Skeletal muscle tissue (tissue), 4 donors: ENCODE results near the gene POLR1F. TPM values are rescaled to one million over a fixed set of nuclear protein-coding genes. Genes with fewer than 3 reads are reported as not detected.

Experiments used
- H3K27ac ChIP-seq: one replicate; pipeline ENCODE4 v1.7.0; 2013; ENCODE audit warnings: mild to moderate bottlenecking, low read depth, low read length, inconsistent platforms
- H3K27me3 ChIP-seq, 3 donors: one replicate each; pipeline ENCODE4 v1.7.0; 2013; ENCODE audit warnings: low read length in 3 of 3; ENCODE audit not compliant: control insufficient read depth in 3 of 3, insufficient read depth in 3 of 3
- H3K36me3 ChIP-seq, 3 donors: one replicate each; pipeline ENCODE4 v1.7.0; 2013; ENCODE audit warnings: low read length in 3 of 3; ENCODE audit not compliant: control insufficient read depth in 3 of 3, insufficient read depth in 3 of 3
- H3K4me1 ChIP-seq, 3 donors: one replicate each; pipeline ENCODE4 v1.7.0; 2013; ENCODE audit warnings: low read length in 3 of 3, mild to moderate bottlenecking in 3 of 3; ENCODE audit not compliant: control insufficient read depth in 3 of 3, insufficient read depth in 3 of 3
- H3K4me3 ChIP-seq, 3 donors: one replicate each; pipeline ENCODE4 v1.7.0; 2013; ENCODE audit warnings: low read length in 3 of 3
- H3K9ac ChIP-seq, 3 donors: one replicate each; pipeline ENCODE4 v1.7.0; 2013; ENCODE audit warnings: low read length in 3 of 3, mild to moderate bottlenecking in 3 of 3, moderate library complexity in 2 of 3, low read depth in 1 of 3
- H3K9me3 ChIP-seq, 3 donors: one replicate each; pipeline ENCODE4 v1.7.0; 2013; ENCODE audit warnings: low read length in 3 of 3; ENCODE audit not compliant: control insufficient read depth in 3 of 3
- total RNA-seq: library from RNA; depleted of rRNA; stranded (reverse); fragments of >200 nt; gene quantifications from one replicate; pipeline ENCODE4 v1.2.3, GENCODE V29; 2014
- donor health status: Osteomylitis.

Gene POLR1F
- total RNA-seq, 1 donor from 2014 or later: 9.4 TPM

DNA sequence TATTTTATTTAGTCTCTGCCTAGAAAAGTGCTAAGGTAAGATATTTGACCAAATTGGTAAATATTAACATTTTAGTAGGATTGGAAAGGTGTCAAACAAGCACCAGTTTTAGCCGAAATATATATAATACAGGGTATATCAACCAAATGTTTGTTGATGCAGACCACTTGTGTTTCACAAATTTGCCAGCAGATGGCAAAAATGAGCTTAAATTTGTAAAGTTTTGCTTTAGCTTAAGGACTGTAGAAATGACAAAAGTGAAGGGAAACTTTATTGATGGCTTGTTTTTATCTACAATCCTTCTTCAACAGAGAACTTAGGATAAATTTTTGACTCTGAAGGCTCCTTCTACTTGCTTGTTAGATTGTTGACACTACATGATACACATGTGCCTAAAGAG, 4.8 kb upstream of the POLR1F start:
- Histone ChIP-seq H3K27me3 (peaks cover 0 to 2% (median 0%) of the 10 kb centered on the region in 3 donors), H3K9me3 (no peaks in the 10 kb centered on the region), H3K27ac (no peak overlapping the region), H3K9ac (no peak overlapping the region), H3K36me3 (no peaks in the 10 kb centered on the region), H3K4me3 (no peak overlapping the region), H3K4me1 (peaks cover 2 to 10% (median 4%) of the 10 kb centered on the region in 3 donors)

DNA sequence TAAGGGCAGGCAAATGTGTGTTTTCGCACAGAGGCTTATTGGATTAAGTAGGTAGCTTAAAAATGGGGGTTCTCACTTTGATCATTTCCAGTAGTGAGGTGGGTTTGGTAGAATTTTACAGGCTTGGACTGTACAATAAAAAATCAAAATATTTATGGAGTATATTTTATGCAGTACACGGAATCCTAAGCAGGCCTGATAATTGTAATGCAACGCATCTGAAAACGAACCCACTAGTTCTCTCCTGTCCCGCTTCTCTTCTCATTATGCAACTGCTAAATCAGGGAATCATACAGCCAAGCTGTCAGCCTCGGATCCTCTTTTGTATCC, 377 bp upstream of the POLR1F start:
- Histone ChIP-seq H3K4me1 (peaks cover 7 to 27% (median 18%) of the 10 kb centered on the region in 3 donors), H3K9ac (peak overlapping the region; percentile 73 to 94 (median 92)), H3K4me3 (peak overlapping the region; percentile 97 to 99 (median 99)), H3K36me3 (no peaks in the 10 kb centered on the region), H3K27ac (peak overlapping the region; percentile 38), H3K27me3 (no peaks in the 10 kb centered on the region), H3K9me3 (no peaks in the 10 kb centered on the region)

DNA sequence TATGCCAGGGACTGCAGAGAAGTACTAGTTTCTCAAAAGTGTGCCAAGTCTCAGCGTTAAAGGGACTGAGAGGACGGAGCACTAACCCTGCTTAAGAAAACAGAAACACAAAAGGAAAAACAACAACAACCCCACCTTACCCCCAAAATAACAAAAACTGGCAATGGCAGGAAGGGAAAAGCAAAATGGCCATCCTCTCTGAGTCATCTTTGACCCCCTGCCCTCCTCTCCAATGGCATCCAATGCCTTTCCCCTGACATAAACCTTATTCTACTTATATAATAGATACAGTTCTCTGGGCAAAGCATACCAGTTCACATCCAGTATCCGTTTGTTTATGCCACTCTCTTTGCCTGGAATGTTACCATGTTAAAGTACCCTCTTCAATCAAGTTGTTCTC, 1.6 kb downstream of the POLR1F start:
- Histone ChIP-seq H3K9ac (peak overlapping the region in 1 of 3 donors; percentile 94), H3K27ac (no peak overlapping the region), H3K27me3 (no peaks in the 10 kb centered on the region), H3K36me3 (no peaks in the 10 kb centered on the region), H3K4me3 (peak overlapping the region; percentile 29 to 99 (median 97)), H3K9me3 (no peaks in the 10 kb centered on the region), H3K4me1 (peaks cover 7 to 27% (median 18%) of the 10 kb centered on the region in 3 donors)

DNA sequence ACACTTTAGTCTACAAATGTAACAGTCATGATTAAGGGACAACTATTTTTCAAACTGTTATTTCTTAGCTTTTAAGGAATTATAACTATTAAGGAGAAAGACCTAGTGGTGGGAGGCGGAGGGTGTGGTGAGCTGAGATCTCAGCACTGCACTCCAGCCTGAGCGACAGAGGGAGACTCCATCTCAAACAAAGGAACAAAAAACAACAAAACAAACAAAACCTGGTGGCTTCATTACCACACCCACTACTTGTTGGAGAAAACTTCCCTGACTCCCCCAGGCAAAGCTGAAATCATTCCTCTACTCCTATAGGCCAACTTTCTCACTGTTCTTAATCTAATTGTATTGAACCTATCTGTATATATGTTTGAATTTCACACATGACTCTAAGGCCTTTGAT, 3.2 kb downstream of the POLR1F start:
- Histone ChIP-seq H3K36me3 (peaks cover 0 to 2% (median 0%) of the 10 kb centered on the region in 3 donors), H3K27me3 (no peaks in the 10 kb centered on the region), H3K9ac (no peak overlapping the region), H3K27ac (no peak overlapping the region), H3K4me3 (no peak overlapping the region), H3K4me1 (peaks cover 7 to 27% (median 18%) of the 10 kb centered on the region in 3 donors), H3K9me3 (no peaks in the 10 kb centered on the region)

DNA sequence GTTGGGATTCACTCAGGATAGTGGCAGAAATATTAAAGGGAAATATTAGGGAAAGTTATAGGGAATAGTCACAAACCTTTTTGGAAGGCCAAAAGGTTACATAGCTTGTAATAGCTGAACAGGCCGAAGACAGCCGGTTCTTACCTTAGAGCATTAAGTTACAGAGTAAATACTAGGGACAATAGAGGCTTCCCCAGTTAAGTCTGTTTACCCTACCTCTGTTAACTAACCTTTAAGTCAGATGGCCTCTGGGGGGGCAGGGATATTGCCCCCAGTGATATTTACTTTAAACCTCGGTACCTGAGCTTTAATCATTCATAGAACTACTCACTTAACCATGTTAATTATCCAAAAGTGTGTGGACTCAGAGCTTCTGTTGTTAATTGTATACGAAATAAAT, 7.4 kb downstream of the POLR1F start:
- no peak overlapping the region for H3K9ac ChIP-seq
- H3K9me3 ChIP-seq: no peaks in the 10 kb centered on the region
- H3K4me3 ChIP-seq: no peak overlapping the region
- H3K36me3 ChIP-seq: peaks cover 2 to 13% (median 3%) of the 10 kb centered on the region in 3 donors
- no peak overlapping the region for H3K27ac ChIP-seq
- no peaks in the 10 kb centered on the region for H3K27me3 ChIP-seq
- no peaks in the 10 kb centered on the region for H3K4me1 ChIP-seq

DNA sequence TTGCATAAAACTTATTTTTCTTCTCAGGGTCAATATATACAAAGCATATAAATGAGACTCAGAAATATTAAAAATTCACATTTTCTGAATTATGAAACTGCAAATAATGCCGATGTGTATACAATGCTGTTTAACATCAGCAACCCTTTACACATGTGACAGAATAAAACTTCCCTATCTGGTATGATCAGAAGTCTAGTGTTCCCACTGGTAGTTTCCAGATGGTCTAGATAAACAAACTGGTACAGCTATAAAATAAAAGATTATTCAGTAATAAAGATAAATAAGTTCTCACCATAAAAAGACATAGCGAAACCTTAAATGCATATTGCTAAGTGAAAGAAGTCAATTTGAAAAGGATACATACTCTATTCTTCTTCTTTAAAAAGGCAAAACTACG, 7.9 kb downstream of the POLR1F start:
- Histone ChIP-seq H3K9me3 (no peaks in the 10 kb centered on the region), H3K4me1 (no peaks in the 10 kb centered on the region), H3K9ac (no peak overlapping the region), H3K27me3 (no peaks in the 10 kb centered on the region), H3K27ac (no peak overlapping the region), H3K4me3 (no peak overlapping the region), H3K36me3 (peaks cover 2 to 16% (median 3%) of the 10 kb centered on the region in 3 donors)

DNA sequence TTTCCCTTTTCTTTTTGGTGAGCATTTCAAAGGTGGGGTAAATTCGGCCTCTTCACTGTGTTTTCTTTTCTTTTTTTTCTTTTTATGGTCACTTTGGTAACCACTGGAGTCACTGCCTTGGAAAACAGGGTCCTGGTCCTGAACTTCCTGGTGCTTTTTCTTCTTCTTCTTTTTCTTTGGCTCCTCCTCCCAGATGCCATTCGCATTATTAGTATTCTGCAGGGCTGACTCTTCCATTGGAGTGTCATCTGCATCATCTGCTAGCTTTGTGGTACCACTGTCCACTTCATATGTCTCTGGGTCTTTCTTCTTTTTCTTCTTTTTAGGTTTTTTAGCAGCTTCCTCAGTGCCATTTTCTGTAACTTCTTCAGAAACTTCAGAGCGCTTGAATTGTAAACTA, 10.5 kb downstream of the POLR1F start:
- Histone ChIP-seq H3K4me3 (no peak overlapping the region), H3K36me3 (peaks cover 2 to 17% (median 3%) of the 10 kb centered on the region in 3 donors), H3K27me3 (no peaks in the 10 kb centered on the region), H3K9me3 (no peaks in the 10 kb centered on the region), H3K27ac (no peak overlapping the region), H3K9ac (no peak overlapping the region), H3K4me1 (no peaks in the 10 kb centered on the region)

DNA sequence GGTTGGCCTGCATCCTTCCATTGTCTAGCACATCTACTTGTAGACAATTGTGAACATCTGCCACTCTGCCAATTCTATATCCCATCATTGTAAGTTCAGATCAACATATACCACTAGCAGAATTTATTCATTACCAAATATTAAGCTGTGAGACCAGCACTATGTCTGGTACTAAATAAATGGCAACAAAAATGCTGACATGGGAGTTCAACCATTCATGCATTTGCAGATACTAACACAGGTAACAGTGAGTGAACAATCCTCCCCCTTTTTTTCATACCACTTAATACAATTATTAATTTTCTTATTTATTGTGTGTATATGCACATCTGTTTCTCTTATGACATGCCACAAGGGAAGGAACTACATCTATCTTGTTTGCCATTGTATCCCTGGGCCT, 11.9 kb downstream of the POLR1F start:
- Histone ChIP-seq H3K4me3 (no peak overlapping the region), H3K27me3 (no peaks in the 10 kb centered on the region), H3K27ac (no peak overlapping the region), H3K36me3 (peaks cover 2 to 17% (median 3%) of the 10 kb centered on the region in 3 donors), H3K4me1 (no peaks in the 10 kb centered on the region), H3K9ac (no peak overlapping the region), H3K9me3 (no peaks in the 10 kb centered on the region)

DNA sequence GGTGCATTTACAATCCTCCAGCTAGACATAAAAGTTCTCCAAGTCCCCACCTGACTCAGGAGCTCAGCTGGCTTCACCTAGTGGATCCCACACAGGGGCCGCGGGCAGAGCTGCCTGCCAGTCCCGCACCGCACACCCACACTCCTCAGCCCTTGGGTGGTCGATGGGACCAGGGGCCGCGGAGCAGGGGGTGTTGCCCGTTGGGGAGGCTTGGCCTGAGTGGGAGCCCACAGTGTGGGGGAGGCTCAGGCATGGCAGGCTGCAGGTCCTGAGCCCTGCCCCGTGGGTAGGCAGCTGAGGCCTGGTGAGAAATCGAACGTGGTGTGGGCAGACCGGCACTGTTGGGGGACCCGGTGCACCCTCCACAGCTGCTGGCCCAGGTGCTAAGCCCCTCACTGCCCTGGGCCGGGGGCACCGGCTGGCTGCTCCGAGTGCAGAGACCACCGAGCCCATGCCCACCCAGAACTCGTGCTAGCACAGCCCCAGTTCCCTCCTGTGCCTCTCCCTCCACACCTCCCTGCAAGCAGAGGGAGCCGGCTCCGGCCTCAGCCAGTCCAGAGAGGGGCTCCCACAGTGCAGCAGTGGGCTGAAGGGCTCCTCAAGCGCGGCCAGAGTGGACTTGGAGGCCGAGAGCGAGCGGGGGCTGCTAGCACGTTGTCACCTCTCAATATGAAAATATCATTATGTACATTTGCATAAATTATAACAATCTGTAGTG, 16.6 kb downstream of the POLR1F start:
- Histone ChIP-seq H3K4me1 (no peaks in the 10 kb centered on the region), H3K27me3 (no peaks in the 10 kb centered on the region), H3K4me3 (no peak overlapping the region), H3K27ac (no peak overlapping the region), H3K36me3 (peaks cover 0 to 9% (median 0%) of the 10 kb centered on the region in 3 donors), H3K9ac (no peak overlapping the region), H3K9me3 (no peaks in the 10 kb centered on the region)

DNA sequence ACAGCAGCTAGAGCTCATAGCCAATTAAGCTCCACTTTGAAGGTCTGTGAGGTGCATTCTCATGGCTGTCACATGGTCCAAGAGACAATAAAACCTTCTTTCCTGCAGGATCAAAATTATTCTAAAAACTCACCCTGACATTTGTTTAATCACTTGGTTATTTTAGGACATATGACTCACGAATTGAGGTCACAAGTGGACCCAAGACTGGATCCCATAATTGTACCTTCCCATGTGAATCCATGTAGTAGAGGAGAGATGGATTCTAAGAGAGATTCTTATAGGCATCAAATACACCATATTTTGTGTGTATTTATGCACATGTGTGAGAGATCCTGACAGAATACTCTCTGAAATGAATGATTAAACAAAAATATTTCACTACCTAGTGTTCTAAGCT, 18.1 kb downstream of the POLR1F start:
- Histone ChIP-seq H3K4me1 (no peaks in the 10 kb centered on the region), H3K9ac (no peak overlapping the region), H3K27me3 (no peaks in the 10 kb centered on the region), H3K36me3 (no peaks in the 10 kb centered on the region), H3K27ac (no peak overlapping the region), H3K9me3 (no peaks in the 10 kb centered on the region), H3K4me3 (no peak overlapping the region)
